Measurements from ENCODE around the gene PNKD.
"Not testable (repeated sequence)": the region's sequence is repeated elsewhere in the genome, so short reads cannot be mapped to it uniquely, and the experiment has no call there.

The PNKD gene

DNA sequence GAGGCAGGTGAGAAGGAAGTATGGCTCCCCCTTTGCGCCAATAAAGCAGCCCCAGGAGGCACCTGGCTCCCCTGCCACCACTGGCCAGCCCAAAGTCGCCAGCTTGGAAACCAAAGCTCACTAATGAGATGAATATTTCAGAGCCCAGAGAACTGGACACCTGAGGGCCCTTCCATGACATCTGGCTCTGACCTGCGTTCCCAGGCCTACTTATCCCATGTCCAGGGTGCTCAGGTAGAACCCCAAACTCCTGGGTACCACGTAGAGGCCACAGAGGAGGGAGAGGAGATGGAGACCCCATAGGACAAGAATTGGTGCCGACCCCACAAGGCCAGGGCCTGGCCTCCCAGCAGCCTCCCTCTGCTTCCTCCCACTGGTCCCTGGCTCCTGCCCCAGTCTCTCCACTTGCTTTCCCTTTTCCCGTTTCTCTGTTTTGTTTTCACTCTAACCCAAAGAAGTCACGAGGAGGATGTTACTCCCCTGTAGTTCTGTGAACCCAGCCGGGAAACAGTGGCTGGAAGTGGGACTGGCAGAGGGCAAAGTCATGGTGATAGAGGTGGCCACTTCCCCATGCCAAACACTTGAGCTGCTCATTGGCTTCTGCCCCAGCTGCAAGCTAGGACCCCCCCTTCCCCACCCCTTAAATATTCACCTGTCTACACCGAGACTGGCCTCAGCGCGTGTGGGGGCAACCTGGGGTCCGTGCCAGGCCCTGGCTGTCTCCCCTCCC, 21.2 kb downstream of the PNKD start:
- no peak for DNase-seq

DNA sequence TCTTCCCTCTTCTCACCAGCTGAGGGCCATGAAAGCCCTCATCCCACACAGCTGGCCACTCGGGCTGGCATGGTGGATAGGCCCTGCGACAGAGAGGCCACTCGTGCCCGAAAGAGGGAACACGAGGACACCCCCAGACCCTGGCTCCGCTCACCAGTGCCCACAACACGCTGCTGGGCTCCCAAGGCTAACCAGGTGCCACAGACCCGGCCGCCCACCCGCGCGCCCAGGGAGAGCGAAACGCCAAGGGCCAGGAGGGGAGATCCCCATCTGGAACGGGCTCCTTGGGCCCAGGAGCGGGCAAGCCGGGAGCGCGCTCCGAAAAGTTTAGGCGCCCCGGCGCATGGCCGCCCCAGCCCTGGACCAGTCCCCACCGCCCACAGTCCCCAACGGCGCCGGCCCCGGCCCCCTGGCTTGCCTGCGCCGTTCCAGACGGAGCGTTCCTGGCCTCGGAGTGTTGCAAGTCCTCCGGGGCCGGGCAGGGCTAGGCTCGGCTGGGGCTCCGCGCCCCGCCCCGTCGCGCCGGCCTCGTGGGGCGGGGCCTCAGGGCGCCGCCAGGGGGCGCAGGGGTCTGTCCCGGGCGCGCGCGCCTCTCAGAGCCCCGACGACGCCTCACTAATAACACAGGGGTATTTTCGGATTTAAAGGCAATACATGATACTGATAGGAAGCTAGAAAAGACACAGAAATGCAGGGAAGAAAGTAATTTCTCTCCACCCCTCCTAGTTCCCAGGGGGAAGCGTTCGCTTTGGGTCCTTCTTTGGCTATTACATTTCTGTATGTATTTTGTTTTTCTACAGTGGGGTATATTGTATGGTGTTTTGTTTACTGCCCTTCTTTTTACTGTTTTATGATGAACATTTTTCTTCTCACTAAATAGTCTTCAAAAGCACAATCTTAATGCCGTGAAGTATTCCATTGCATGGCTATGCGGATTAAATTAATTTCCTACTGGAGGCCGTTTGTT, 22.0 kb downstream of the PNKD start, which contains the start of gene TMBIM1:
Gene TMBIM1 (minus strand): TSS at position 456 of the 967 bp plus-strand sequence. CDS start 10,362 bp downstream, outside the sequence.
- DNase-seq: peak; percentile 87

DNA sequence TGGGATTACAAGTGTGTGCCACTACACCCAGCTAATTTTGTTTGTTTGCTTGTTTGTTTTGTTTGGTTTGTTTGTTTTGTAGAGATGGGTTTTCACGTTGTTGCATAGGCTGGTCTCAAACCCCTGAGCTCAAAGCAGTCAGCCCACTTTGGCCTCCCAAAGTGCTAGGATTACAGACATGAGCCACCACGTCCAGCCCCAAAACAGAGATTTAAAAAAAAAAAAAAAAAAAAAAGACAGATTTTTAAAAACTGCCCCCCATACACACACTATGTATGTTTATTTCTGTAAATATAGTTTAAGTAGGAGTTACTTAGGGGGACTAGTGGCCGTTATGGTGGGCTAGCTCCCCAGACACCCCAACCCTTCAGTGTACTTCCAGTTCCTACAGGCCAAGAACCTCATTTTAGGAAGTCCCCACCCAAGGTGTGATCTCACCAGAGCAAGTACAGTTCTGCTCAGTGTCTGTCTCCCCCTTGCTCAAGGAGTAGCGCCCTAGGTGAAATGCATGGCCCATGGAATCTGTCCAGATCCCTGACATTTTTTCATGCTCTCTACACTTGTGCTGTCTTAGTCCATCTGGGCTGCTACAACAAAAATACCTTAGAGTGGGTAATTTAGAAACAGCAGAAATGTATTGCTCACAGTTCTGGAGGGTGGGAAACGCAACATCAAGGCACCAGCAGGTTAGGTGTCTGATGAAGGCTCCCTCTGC, 23.6 kb downstream of the PNKD start:
- no peak for DNase-seq

DNA sequence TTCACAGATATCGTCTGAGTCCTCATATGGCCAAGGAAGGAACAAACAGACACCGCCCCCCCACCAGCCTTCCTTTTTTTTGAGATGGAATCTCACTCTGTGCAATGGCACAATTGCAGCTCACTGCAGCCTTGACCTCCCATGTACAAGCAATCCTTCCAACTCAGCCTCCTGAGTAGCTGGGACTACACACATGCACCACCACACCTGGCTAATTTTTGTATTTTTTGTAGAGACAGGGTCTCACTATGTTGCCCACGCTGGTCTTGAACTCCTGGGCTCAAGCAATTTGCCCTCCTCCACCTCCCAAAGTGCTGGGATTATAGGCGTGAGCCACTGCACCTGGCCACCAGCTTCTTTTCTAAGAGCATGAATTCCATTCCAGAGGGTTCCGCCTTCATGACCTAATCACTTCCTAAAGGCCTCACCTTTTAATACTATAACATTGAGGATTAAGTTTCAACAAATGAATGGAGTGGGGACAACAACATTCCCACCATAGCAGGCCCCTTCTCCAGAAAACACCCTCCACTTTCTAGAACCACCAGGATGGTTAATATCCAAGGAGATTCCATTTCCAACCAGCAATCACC, 24.2 kb downstream of the PNKD start:
- DNase-seq: no peak

DNA sequence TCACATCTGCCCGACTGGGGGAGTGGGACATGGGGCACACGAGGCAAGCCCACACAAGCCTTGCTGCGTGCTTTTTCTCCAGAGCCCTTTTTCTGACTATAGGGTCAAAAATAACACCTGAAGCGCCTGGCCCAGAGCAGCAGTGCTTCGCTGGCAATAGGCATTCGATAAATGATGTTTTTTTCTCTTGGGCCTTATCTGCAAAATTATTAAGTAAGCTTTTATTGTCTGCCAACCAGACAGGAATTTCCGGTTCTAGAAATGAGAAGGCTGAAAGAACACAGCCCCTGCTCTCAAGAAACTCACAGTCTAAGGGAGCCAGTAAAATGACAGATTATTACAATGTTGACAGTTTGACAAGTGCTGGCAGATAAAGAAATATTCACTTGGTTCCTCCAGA, 24.7 kb downstream of the PNKD start:
- DNase-seq: peak; percentile 39

DNA sequence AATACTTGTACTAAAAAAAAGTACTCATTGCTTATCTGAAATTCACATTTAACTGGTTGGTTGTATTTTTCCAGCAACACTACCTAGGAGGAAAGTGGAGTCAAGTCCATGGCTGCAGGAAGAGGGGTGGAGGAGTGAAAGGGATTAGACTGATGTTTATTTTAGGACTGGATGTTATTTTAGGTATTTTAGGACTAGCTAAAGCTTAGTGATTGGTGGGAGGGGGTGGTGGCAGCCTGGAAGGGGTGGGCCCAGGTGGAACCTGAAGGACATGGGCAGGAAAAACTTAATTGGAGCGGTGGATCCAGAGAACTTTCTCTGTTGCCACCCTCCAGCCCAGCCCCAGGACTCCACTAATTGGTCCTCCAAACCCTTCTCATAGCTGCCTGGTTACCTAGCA, 25.9 kb downstream of the PNKD start:
- DNase-seq: no peak

DNA sequence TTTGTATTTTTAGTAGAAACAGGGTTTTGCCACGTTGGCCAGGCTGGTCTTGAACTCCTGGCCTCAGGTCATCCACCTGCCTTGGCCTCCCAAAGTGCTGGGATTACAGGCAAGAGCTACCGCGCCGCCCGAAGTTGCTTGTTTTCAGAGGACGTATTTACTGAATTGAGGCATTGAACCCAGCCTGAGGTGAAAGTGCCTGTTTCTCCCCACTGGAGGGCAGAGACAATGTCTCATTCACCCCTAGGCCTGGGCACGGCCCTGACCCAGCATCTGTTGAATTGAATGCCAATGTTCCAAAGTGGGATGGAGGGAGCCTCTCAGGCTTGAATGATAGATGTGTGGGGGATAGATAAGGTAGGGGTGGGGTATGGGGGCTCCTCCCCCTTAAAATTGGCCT, 26.5 kb downstream of the PNKD start:
- DNase-seq: no peak

DNA sequence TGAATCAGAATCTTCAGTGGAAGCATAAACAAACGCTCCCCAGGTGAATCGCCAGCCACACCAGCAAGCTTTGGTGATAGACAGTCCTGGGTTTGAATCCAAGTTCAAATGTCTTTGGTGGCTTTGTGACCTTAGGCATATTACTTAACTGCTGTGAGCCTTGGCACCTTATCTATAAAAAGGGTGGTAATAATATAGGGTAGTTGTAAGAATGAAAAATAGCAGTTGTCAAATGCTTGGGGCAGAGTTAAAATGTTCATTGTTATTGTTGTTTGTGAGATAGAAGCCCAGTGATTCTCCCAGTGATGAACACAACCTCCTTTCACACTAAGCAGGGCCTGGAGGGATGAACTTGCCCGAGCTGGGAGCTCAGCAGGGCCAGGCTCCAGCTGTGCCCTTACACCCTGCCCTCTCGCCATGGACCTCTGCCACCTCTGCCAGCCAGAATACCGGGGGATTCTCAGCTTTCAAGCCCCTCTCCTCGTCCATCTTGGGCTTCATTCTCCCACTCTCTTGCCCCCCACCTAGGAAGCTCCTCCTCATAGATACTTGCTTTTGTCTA, 28.1 kb downstream of the PNKD start:
- no peak for DNase-seq

DNA sequence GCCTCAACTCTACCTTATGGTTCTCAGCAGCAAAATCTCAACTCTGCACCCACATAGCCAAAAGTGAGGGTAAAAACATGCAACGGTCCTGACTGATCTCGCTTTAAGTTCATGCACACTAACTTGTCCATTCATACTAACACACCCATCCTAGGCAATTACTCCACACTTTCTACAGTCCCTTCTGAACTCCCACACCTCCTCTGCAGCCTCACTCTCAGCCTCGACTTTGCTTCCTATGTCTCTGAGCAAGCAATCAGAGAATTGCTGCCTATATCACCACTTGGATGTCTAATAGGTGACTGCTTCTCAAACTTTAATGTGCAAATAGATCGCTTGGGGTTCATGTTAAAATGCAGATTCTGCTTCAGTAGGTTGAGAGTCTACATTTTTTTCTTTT, 29.8 kb downstream of the PNKD start:
- no peak for DNase-seq

DNA sequence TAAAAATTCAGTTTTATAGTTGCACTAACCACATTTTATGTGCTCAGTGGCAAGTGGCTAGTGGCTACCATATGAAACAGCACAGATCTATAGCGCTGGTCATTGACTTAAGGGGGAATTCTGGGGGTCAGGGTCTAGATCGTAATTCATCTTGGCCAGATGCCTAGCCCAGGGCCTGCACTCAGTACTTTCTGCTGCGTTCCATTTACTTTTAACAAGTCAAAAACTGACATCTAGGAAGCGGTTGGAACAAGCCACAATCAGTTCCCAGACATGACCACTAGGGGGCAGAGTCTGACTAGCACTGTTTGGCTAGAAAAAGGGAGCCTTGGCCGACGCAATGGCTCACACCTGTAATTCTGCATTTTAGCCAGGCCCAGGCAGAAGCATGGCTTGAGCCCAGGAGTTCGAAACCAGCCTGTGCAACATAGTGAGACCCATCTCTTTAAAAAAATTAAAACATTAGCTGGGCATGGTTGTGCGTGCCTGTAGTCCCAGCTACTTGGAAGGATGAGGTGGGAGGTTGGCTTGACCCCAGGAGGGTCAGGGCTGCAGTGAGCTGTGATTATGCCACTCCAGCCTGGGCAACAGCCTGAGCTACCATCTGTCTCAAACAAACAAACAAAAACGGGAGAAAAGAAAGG, 31.0 kb downstream of the PNKD start:
- peak; percentile 73 for DNase-seq

DNA sequence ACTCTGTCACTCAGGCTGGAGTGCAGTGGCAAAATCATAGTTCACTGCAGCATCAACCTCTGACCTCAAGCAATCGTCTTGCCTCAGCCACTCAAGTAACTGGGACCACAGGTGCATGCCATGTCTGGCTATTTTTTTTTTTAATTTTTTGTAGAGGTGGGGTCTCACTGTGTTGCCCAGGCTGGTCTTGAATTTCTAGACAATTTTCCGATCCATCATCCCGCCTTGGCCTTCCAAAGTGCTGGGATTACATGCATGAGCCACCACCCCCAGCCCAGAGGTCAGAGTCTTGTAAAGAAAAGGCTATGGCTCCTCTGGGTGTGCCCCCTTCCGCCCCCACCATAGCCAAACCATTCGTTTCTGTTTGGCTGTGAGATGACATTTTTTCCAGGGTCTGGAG, 35.1 kb downstream of the PNKD start:
- no peak for DNase-seq

DNA sequence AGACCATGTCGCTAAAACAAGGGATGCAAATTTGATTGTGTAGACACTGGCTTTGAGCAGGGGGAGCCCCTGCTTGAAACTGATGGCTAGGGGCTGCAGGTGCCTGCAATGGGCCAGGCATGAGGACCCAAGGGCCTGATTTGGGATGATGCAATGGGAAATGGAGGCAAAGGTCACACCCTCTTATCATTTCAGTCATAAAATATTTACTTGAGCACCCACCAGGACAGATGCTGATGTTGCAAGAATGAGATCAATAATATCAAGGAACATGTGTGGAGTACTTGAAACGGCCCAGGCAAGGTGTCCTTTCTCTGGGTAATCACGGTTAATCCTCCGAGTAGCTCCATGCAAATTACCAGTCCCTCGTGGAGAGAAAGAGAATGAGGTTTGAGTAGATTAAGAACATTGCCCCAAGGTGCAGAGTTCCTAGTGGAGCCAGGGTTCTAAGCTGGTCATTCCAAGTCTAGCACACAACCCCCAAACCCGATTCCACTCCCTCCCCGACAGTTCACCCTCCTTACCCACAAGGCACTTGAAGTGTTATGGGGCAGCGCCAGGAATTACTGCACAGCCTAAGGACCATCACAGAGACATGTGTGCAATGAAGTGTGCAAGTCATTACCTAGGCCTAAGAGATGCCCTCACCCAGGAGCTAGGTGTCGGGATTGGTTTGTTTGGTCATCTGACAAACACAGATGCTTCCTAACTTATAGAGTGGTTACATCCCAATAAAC, 36.0 kb downstream of the PNKD start:
- DNase-seq: no peak

DNA sequence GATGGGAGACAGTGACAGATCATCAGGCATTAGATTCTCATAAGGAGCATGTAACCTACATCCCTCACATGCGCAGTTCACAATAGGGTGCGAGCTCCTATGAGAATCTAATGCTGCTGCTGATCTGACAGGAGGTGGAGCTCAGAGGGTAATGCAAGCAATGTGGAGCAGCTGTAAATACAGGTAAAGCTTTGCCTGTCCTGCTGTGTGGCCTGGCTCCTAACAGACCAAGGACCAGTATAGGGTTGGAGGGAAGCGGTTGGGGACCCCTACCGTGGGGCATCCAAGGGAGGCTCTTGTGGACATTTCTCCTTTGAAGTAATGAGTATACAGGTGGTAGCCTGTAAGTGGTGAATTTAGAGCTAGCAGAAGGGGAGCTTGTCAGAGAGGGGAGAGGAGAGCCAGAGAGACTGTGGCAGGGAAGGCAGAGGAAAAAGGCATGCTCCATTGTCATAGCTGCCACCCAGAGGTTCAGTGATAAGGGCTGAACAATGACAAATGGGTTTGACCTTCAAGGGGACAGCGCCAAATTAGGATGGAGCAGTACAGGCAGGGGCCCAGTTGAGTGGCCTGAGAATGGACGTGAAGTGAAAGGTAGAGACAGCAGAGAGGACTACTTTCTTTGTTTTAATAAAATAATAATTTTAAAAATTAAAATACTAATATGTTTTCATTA, 37.2 kb downstream of the PNKD start:
- DNase-seq: no peak

DNA sequence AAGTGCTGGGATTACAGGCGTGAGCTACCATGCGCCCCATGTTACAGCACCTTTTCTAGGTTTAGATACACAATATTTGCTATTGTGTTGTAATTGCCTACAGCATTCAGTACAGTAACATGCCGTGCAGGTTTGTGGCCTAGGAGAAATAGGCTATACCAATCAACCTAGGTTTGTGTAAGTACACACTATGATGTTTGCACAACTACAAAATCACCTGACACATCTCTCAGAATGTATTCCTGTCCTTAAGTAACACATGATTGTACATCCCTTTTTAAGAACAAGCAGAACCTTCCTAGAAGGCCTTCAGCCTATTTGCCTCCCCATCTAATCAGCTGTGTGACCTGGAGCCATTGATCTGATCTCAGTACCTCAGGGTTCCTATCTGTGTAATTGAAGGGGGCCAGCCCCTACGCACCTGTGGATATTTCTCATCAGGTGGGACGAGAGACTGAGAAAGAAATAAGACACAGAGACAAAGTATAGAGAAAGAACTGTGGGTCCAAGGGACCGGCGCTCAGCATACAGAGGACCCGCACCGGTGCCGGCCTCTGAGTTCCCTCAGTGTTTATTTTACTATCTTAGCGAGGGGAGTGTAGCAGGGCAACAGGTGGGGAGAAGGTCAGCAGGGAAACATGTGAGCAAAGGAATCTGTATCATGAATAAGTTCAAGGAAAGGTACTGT, 40.7 kb downstream of the PNKD start:
- peak; percentile 44 for DNase-seq

DNA sequence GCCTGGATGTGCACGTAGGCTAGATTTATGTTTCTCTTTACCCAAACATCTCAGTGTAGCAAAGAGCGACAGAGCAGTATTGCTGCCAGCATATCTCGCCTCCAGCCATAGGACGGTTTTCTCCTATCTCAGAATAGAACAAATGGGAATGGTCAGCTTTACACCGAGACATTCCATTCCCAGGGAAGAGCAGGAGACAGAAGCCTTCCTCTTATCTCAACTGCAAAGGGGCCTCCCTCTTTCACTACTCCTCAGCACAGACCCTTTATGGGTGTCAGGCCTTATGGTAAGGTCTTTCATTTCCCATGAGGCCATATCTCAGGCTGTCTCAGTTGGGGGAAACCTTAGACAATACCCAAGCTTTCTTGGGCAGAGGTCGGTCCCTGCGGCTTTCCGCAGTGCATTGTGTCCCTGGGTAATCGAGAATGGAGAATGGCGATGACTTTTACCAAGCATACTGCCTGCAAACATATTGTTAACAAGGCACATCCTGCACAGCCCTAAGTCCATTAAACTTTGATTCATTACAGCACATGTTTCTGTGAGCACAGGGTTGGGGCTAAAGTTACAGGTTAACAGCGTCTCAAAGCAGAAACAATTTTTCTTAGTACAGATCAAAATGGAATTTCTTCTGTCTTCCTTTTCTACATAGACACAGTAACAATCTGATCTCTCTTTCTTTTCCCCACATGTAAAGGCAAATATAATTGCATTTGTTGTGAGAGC, 41.4 kb downstream of the PNKD start:
- DNase-seq: peak; percentile 50

DNA sequence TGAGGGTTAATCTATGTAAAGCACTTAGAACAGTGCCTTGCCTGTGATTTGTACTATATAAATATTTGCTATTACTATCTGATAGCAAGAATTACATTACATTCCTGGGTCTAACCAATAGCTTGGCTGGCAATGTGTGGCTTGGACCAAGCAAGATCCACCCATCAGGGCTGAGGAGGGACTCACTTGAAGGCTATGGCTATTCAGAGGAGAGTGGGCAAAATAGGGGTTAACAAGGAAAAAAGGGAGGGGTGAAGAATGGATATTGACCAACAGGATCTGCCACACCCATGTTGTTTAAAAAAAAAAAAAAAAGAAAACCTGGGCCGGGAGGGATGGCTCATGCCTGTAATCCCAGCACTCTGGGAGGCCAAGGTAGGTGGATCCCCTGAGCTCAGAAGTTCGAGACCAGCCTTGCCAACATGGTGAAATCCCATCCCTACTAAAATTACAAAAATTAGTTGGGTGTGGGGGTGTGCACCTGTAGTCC, 42.0 kb downstream of the PNKD start:
- no peak for DNase-seq

DNA sequence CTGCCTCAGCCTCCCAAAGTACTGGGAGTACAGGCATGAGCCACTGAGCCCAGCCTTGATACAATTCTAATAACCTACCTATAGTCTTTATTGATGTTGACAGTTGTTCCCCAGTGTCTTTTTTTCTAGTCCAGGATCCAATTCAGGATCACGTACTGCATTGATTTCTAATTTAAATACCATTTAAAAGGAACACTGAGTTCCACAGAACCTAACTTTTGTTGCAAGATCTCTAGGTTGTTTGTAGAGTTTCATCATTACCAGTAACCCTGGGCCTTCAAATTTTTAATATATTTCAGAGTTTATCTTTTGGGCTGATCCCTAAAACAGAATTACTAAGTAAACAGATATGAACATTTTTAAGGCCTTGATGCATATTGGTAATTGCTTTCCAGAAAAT, 43.0 kb downstream of the PNKD start:
- DNase-seq: no peak

DNA sequence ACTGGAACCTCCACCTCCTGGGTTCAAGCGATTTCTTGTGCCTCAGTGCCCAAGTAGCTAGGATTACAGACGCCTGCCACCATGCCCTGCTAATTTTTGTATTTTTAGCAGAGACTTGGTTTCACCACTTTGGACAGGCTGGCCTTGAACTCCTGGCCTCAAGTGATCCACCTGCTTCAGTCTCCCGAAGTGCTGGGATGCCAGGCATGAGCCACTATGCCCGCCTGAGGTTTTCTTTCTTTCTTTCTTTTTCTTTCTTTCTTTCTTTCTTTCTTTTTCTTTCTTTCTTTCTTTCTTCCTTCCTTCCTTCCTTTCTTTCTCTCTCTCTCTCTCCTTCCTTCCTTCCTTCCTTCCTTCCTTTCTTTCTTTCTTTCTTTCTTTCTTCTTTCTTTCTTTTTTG, 44.4 kb downstream of the PNKD start:
- DNase-seq: not testable (repeated sequence)

DNA sequence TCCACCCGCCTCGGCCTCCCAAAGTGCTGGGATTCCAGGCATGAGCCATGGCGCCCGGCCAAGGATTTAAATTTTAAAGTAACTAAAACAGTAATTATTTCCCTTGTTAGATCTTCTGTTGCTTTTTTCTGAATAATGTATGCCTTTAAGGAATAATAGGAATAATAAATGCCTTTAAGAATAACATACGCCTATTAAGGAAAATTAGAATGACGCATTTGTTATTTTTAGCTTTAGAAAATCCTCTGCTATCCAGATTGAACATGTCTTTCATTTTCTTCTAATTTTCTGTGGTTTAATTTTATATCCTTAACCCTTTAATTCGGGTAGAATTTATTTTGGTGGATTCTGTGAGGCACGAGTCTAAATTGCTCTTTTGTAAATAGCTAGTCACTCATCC, 45.1 kb downstream of the PNKD start:
- no peak for DNase-seq

Data from right kidney (tissue), 1 donor.